Activated CD4-positive, CD25-positive, alpha-beta regulatory T cell (primary cell): ENCODE data around the gene HIPK4.

Source experiments
- DNase-seq, 4 experiments: peaks; one replicate each; lab custom pipeline; 2025; lab: John Stamatoyannopoulos, UW

Gene HIPK4

DNA sequence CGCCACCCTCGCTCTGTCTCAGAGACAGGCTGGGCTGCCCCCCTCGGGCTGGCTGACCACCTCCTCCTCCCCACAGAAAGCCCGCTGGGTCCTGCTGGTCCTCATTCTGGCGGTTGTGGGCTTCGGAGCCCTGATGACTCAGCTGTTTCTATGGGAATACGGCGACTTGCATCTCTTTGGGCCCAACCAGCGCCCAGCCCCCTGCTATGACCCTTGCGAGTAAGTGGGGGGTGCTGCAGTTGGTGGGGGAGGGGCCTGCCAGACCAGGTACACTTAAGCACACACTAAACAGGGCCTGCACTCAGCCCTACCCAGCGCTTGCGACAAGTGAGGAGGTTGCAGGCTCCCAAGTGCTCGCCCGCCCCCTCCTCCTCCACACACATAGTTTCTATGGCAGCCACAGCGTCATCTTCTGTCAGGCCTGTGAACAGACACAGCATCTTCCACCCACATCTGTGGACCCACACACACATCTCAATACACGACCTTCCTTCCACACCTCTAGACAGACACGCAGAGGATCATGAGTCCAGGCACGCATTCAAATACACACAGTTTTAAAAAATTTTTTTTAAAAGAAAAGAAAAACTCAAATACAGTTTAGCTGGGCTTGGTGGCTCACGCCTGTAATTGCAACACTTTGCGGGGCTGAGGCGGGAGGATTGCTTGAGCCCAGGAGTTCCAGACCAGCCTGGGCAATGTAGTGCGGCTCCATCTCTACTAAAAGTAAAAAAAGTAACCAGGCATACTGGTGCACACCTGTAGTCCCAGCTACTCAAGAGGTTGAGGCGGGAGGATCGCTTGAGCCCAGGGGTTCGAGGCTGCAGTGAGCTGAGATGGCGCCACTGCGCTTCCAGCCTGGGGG lies 23.1 kb downstream of the HIPK4 start:
- no peak for DNase-seq

GRCh38 chr19:40365613-40366401 lies 24.2 kb downstream of the HIPK4 start:
- DNase-seq, result peak in 2 of 4 experiments; percentile 22 to 29

DNA sequence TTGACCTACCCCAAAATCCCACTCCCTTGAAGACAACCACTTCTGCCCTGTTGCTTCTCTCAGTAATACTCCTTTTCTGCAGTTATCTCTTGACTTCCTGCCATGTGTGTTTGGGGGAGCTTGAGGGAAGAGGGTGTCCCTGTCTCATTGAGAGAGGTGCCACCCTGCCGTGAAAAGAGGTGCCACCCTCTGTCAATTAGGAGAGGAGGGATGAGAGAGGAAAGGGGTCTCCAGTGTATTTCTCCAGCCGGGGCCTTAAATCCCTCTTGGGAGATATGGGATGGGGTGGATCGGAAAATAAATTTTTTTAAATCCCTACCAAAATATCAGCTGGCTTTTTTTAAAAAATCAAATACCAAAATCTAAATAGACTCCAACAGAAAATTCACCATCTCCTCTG lies 25.0 kb downstream of the HIPK4 start:
- DNase-seq, result no peak

DNA sequence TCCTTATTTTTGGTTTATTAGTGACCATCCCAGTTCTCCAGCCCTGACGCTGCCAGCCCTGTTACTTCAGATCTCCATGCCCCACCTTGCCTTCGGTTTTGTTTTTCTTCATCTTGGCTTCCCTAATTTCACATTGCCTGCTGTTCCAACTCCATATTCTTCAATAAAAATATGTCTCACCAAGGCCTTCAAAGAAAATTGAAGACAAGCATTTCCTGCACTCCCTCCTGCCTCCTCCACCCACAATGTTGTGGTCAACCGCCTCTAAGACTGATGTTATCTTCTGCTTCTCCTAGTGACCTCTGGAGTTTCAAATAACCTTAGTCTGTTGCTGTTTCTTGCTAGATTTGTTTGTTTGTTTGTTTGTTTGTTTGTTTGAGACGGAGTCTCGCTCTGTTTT lies 26.9 kb downstream of the HIPK4 start:
- no peak for DNase-seq

DNA sequence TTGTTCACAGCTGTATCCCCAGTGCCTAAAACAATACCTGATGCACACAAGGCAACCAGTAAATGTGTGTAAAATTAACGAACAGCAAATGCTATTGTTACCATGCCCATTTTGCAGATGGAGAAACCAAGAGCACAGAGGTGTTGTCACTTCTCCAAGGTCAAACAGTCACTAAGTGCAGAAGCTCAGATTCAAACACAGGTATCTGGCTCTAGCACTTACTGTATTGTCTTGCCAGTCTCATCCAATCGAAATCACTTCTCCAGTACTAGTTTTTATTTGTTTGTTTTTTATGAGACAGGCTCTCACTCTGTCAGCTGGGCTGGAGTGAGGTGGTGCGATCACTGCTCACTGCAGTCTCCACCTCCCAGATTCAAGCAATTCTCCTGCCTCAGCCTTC lies 27.8 kb downstream of the HIPK4 start:
- DNase-seq, result no peak

GRCh38 chr19:40360708-40361241 lies 29.2 kb downstream of the HIPK4 start:
- DNase-seq, result no peak

- no peak for DNase-seq
Observed at GRCh38 chr19:40360020-40360707, 29.8 kb downstream of the HIPK4 start.

DNA sequence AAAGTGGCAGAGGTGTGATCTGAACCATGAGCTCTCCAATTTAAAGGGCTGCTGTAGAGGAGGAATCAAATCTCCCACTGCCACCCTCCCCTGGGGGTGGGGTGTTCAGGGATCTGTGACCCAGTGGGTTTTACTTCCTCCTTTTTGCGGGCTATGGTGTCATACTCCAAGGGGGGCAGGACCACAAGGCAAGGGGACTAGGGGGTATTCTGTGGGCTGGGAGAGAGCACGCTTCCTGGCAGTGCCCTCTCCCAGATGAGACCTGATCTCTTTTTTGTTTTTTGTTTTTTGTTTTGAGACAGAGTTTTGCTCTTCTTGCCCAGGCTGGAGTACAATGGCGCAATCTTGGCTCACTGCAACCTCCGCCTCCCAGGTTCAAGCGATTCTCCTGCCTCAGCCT lies 31.2 kb downstream of the HIPK4 start:
- DNase-seq, result no peak

DNA sequence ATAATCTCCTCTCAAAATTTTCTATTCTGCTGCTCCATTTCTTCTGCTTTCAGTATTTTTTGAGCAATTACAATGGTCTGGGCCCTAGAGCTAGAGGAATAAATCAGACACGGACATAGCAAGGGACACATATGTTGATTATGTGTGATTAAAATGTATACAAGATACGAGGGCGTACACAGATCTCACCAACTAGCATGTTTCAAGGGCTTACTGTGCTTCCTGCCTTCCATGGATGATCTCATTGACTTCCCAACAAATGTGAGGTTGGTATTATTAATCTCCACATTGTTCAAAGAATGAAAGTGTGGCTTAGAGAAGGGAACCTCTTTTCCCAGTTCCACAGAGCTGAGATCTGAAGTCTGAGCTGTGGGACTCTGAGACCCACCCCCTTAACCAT lies 32.3 kb downstream of the HIPK4 start:
- DNase-seq, result no peak

GRCh38 chr19:40356681-40357595 lies 33.0 kb downstream of the HIPK4 start:
- no peak for DNase-seq

GRCh38 chr19:40355975-40356680 lies 33.9 kb downstream of the HIPK4 start:
- no peak for DNase-seq

DNA sequence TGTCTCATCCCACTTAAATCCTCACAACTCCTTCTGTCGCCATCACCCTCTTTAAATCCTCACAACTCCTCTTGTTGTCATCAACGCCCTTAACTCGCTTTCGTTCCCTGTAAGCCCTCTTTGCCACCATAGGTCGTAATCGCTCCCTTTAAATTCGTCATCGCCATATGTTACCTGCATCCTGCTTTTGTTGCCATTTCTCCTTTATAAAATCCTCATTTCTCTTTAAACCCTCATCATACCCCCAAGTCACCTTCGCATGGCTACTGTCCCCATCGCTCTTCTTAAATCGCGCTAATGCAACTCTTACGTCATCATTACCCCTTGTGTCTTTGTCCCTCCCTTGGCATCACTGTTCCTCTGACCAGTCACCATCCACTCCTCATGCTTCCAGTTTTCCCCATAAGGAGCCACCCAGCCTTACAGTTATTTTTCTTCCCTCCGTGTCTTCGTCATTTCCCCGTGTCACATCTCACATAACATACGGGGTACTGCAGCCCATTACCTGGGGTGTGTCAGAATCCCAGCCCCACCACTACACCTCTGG lies 40.9 kb downstream of the HIPK4 start:
- peak in 1 of 4 experiments; percentile 9 for DNase-seq

DNA sequence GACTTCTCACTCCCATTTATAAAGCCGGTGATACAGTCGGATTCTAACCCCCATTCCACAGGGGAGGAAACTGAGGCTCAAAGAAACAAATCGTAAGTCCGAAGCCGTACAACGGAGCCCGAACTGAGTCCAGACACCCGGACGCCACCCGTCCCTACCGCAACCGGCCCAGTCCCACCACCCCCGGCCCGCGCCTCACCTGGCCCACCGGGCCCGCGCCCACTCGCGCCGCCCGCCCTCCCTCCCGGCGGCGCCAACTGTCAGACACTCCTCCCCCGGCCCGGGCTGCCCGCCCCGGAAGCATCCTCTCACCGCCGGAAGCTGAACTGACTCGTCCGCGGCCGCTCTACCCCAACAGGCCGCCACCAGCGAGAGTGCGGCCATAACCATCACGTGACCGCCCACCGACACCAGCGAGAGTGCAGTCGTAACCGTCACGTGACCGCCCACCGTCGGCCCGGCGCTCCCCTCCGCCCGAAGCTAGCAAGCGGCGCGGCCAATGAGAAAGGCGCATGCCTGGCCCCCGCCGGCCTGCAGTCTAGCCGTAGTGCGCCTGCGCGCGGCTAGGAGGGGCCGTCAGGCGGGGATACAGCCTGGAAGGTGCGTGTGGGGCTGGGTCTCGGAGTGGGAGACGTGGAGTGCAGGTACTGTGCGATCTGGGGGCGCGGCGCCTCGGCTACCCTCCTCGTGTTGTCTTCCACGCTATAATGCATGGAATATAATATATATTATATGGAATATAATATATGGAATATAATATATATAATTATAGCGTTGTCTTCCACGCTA lies 41.7 kb downstream of the HIPK4 start, which contains the start of the genes C19orf47 and PLD3:
Gene C19orf47, minus strand, starts transcription at position 273 of the 789 bp plus-strand sequence. CDS start 6,540 bp downstream, outside the sequence.
Gene PLD3, plus strand, starts transcription at position 571 of the 789 bp plus-strand sequence. CDS start 17,789 bp downstream, outside the sequence.
- peak; percentile 96 to 98 (median 98) for DNase-seq

GRCh38 chr19:40344422-40344821 lies 45.6 kb downstream of the HIPK4 start:
- no peak for DNase-seq

- no peak for DNase-seq
Observed at GRCh38 chr19:40342644-40343311, 47.2 kb downstream of the HIPK4 start.

- no peak for DNase-seq
Observed at GRCh38 chr19:40341601-40342482, 48.1 kb downstream of the HIPK4 start.

- DNase-seq, result no peak
Observed at GRCh38 chr19:40339018-40339728, 50.8 kb downstream of the HIPK4 start.
